Gastrocnemius medialis (tissue), 4 donors: ENCODE data around the gene SPACA4.

Experiments
- POLR2A ChIP-seq, 2 donors: fragments of 450-650 bp; IDR thresholded peaks; one replicate each; pipeline ENCODE4 v1.6.1; 2017; ENCODE audit warnings: antibody characterized with exemption in 2 of 2, mild to moderate bottlenecking in 2 of 2, moderate library complexity in 2 of 2
- TF ChIP-seq, protein P1 (sequence below), 5 experiments: fragments of 450-650 bp in 3 of 5; fragments of 200-600 bp in 2 of 5; sonication (generic) in 2 of 5; IDR thresholded peaks in 4 of 5; conservative IDR thresholded peaks in 1 of 5; 1 replicate in 4 of 5; 2 replicates in 1 of 5; pipeline ENCODE4 v1.5.1; 2016 to 2019; ENCODE audit warnings: antibody characterized with exemption in 5 of 5, mild to moderate bottlenecking in 3 of 5, moderate library complexity in 3 of 5

DNA sequence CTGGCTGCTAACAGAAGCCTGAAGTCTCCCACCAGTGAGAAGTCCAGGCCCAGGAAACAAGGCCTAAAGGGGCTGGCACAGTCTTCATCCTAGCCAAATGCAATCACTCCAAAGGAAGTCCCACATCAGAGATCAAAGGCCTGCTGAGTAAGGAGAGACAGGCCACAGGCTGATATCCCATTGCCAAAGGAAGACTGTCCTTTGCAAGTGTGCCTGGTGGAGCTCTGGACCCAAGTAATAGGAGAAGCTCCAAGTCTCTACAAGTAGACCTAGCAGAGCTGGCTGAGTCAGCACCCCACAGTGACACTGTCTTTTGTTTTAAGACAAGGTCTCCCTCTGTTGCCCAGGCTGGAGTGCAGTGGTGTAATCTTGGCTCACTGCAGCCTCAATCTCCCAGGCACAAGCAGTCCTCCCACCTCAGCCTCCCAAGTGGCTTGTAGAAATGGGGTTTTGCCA, 26.2 kb downstream of the SPACA4 start:
- TF ChIP-seq, protein P1, sequence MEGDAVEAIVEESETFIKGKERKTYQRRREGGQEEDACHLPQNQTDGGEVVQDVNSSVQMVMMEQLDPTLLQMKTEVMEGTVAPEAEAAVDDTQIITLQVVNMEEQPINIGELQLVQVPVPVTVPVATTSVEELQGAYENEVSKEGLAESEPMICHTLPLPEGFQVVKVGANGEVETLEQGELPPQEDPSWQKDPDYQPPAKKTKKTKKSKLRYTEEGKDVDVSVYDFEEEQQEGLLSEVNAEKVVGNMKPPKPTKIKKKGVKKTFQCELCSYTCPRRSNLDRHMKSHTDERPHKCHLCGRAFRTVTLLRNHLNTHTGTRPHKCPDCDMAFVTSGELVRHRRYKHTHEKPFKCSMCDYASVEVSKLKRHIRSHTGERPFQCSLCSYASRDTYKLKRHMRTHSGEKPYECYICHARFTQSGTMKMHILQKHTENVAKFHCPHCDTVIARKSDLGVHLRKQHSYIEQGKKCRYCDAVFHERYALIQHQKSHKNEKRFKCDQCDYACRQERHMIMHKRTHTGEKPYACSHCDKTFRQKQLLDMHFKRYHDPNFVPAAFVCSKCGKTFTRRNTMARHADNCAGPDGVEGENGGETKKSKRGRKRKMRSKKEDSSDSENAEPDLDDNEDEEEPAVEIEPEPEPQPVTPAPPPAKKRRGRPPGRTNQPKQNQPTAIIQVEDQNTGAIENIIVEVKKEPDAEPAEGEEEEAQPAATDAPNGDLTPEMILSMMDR (IDR thresholded peaks at IDR 0.05 in 4 of 5, conservative IDR thresholded peaks at IDR 0.05 in 1 of 5): no peak
- TF ChIP-seq POLR2A (IDR thresholded peaks at IDR 0.05): no peak
